HG03442 (cell line): ENCODE data around the gene IQGAP1.
"Not testable (repeated sequence)": the region's sequence is repeated elsewhere in the genome, so short reads cannot be mapped to it uniquely, and the experiment has no call there.

ENCODE experiments used
- ATAC-seq: cut with Tn5 transposase; IDR thresholded peaks from one replicate; pipeline ENCODE4 v1.9.1; 2021; ENCODE audit warnings: mild to moderate bottlenecking, moderate library complexity; ENCODE audit not compliant: unreplicated experiment

IQGAP1 gene

DNA sequence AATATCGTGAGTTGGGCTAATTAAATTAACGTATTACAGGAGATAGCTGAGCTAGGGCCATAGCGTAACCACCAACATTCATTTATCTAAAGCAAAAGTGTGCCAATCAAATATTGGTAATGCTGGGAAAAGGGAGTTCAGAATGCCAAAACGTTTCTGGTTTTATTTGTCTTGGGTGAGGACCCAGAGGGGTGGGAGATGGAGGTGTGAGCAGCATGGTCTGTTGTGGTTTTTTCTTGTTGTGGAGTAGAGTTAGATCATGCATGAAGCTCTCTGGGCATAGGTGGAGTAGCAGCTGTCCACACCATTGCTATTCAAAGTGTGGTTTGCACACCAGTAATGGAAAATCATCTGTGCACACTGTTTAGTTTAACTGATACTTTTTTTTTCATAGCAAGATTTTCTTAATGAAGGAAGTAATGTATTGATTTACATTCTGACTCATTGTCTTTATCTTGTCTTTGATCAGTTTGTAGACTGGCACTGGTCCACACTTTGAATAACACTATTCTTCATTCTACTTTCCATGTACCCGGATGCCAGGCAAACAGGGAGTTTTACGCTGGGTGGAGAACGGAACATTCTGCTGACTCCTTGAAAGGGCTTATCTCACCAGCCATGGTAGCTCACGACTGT, 90.9 kb downstream of the IQGAP1 start:
- ATAC-seq: no peak

GRCh38 chr15:90479656-90480055, 91.6 kb downstream of the IQGAP1 start:
- ATAC-seq: no peak

- no peak for ATAC-seq
These were observed 93.0 kb downstream of the IQGAP1 start for GRCh38 chr15:90481023-90481422.

DNA sequence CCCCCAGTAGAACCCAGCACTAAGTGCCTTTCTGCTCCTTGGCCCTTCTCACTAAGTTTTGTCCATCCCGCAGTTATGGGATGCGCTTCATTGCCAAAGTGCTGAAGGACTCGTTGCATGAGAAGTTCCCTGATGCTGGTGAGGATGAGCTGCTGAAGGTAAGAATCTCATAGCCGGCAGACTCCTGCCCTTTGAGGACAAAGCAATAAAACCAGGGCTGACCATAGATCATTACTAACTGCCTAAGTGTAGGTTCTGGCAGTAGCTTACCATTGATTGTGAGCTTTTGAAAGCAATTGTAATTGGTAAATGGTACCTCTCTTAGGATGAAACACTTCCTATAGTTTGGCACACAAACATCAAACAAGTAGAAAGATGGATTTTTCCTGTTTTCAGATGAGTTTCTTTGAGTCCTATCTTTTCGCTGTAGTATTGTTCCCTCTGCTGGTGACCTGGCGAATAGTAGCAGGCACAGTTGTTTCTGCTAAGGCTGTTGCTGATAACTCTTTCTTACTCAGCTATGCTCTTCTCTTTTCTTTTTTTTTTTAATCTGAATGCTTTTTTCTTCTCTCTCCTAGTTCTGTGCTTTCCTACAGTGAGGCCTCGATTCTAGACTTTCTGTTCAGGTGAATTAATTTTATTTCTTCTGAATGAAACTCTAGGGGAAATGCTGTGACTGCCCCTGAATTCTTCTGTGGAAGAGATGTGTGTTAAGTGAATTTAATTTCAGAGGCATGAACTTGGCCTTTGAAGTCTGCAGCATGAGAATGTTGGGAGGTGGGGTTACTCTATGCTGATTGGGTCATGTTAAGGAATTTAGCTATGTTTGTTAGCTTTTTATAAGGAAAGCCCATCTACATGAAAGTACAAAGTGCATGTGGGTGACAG, 94.3 kb downstream of the IQGAP1 start:
- ATAC-seq: no peak

GRCh38 chr15:90483012-90483307, 94.9 kb downstream of the IQGAP1 start:
- no peak for ATAC-seq

DNA sequence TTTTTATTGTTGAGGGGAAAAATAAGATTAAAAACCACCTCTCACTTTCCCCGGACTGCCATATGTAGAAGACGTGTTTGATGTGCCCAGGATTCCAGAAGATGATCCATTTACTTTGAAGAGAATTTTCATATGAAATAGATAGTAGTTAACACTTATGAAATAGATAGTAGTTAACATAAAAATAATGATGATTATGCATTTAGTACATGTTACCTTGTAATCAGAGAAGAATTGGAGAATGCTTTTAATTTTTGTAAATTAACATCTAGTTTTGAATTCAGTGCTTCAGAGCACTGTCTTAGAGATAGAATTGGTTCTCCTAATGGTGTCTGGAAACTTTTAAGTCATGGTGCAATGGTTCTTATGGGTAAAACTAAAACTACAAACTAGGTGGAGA, 95.6 kb downstream of the IQGAP1 start:
- ATAC-seq: no peak

- no peak for ATAC-seq
These were observed 99.1 kb downstream of the IQGAP1 start for GRCh38 chr15:90487186-90487585.

GRCh38 chr15:90489514-90489913, 101.5 kb downstream of the IQGAP1 start:
- no peak for ATAC-seq

- ATAC-seq: no peak
These were observed 101.9 kb downstream of the IQGAP1 start for GRCh38 chr15:90489944-90490343.

GRCh38 chr15:90493647-90494046, 105.6 kb downstream of the IQGAP1 start:
- ATAC-seq: no peak

GRCh38 chr15:90495067-90495466, 107.0 kb downstream of the IQGAP1 start:
- ATAC-seq: no peak

DNA sequence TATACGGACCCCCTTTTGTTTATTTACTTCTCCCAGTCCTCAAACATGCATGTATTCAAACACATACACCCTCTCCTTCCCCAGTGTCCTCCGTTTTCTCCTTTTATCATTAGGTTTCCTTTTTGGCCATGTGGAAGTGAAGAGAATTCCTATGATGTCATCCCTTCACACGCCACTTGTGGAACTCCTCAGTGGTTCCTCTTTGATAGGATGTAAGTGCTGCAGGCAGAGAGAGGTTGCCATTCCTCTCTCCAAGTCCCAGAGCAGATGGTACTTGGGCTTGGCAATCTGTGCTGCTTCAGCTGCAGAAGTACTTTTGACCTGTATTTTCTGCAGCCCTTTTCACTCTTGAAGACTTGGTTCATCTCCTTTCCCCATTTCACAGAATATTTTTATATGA, 108.7 kb downstream of the IQGAP1 start:
- ATAC-seq: no peak

DNA sequence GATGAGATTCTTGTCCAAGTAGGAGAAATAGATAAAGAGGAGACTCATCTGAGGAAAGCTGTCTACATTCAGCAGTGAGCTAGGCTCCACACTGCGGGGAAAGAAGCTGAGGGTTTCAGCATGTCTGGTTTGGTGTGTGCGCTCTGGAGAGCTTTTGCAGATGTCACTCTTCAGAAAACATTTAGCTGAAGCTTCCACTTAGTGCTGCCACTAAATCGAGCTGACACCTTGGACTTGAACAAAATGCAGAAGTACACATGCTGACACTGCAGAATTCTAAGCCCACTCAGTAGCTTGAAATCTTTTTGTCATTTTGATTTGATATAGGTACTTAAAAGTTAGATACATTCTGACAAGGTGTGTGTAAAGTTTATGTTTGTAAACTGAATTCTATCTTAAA, 109.3 kb downstream of the IQGAP1 start:
- no peak for ATAC-seq

- ATAC-seq: no peak
These were observed 109.9 kb downstream of the IQGAP1 start for GRCh38 chr15:90497912-90498311.

DNA sequence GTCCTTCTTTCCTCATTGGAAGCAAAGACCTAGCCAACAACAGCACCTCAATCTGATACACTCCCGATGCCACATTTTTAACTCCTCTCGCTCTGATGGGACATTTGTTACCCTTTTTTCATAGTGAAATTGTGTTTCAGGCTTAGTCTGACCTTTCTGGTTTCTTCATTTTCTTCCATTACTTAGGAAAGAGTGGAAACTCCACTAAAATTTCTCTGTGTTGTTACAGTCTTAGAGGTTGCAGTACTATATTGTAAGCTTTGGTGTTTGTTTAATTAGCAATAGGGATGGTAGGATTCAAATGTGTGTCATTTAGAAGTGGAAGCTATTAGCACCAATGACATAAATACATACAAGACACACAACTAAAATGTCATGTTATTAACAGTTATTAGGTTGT, 112.1 kb downstream of the IQGAP1 start:
- ATAC-seq: no peak

DNA sequence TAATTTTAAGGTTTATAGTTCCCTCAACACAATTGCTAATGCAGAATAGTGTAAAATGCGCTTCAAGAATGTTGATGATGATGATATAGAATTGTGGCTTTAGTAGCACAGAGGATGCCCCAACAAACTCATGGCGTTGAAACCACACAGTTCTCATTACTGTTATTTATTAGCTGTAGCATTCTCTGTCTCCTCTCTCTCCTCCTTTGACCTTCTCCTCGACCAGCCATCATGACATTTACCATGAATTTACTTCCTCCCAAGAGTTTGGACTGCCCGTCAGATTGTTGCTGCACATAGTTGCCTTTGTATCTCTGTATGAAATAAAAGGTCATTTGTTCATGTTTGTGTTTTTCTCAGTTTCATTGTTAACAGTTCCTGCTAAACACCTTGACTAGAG, 113.9 kb downstream of the IQGAP1 start:
- no peak for ATAC-seq

DNA sequence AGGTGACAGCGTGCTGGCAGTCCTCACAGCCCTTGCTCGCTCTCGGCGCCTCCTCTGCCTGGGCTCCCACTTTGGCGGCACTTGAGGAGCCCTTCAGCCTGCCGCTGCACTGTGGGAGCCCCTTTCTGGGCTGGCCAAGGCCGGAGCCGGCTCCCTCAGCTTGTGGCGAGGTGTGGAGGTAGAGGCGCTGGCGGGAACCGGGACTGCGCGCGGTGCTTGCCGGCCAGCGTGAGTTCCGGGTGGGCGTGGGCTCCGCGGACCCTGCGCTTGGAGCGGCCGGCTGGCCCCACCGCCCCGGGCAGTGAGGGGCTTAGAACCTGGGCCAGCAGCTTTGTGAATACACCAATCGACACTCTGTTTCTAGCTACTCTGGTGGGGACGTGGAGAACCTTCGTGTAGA, 122.7 kb downstream of the IQGAP1 start:
- not testable (repeated sequence) for ATAC-seq

DNA sequence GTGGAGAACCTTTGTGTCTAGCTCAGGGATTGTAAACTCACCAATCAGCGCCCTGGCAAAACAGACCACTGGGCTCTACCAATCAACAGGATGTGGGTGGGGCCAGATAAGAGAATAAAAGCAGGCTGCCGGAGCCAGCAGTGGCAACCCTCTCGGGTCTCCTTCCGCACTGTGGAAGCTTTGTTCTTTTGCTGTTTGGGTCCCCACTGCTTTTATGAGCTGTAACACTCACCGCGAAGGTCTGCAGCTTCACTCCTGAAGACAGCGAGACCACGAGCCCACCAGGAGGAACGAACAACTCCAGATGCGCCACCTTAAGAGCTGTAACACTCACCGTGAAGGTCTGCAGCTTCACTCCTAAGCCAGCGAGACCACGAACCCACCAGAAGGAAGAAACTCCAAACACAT, 123.2 kb downstream of the IQGAP1 start:
- ATAC-seq: not testable (repeated sequence)

DNA sequence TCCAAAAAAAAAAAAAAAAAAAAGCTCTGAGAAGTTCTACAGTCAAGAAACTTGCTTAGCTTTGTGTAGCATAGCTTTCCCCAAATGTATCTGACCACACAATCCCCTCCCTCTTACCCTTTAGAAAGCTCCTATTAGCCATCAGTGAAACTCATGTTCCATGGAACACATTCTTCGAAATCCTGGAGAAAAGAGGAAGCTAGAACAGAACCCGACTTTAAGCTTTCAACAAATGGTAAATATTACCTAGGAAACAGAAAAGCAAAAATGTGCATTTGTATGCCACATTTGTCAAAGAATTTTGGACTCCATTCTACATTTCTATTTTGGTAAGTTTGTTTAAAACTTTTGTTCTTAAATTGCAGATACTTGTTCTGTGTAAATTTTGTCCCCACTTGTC, 124.2 kb downstream of the IQGAP1 start:
- no peak for ATAC-seq

DNA sequence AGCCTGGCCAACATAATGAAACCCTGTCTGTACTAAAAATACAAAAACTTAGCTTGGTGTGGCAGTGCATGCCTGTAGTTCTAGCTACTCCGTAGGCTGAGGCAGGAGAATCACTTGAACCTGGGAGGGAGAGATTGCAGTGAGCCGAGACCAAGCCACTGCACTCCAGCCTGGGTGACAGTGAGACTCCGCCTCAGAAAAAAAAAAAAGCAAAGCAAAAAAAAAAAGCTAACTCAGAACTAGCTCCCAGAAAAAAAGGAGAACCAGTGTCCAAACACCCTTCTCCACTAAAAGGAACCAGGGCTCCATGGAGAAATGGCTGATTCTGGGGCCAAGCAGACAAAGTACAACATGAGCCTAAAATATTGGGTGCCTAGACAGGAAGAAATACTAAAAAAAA, 124.9 kb downstream of the IQGAP1 start:
- ATAC-seq: no peak

- no peak for ATAC-seq
These were observed 125.4 kb downstream of the IQGAP1 start for GRCh38 chr15:90513448-90513847.

- ATAC-seq: not testable (repeated sequence)
These were observed 125.9 kb downstream of the IQGAP1 start for GRCh38 chr15:90513893-90514292.

DNA sequence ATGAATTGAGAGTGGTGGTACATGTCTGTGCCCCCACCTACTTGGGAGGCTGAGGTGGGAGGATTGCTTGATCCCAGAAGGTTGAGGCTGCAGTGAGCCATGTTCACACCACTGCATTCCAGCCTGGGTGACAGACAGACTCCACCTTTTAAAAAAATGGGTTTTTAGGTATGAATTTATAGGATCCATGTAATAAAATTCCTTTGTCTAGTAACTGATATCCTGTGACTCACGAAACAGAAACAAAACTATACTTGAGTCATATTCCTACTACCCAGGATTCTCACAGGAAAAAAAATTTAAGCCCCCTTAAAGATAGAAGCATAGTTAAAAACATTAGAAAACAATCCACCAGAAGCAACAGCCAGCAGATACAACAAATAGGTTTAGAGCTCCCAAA, 131.6 kb downstream of the IQGAP1 start:
- ATAC-seq: no peak
